Measurements from ENCODE around the gene SRCAP. TPM values are rescaled to one million over a fixed set of nuclear protein-coding genes. Genes with fewer than 3 reads are reported as not detected.
"Not testable (repeated sequence)": the region's sequence is repeated elsewhere in the genome, so short reads cannot be mapped to it uniquely, and the experiment has no call there.

The SRCAP gene
- total RNA-seq, 1 donor from 2014 or later = 17.1 TPM

- DNase-seq = no peak
Observed at GRCh38 chr16:30699615-30700099, 686 bp downstream of the SRCAP start.

DNA sequence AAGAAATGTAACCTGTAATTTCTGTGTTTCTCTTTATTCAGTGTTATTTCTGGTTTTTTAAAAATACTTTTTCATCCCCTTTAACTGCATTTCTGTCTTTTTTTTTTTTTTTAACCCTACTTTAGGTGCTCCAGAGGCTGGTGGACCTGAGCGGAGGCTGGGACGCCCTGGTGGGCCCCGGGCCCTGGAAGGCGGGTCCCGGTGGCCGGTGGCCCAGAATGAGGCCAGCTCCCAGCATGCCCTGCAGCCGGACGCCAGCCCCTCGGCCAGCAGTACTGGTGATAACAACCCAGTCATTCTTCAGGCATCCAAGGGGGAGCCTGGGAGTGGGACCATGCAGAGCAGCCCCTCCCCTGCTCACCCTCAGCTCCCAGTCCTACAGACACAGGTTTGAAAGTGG lies 1.5 kb downstream of the SRCAP start:
- DNase-seq = no peak

- no peak for DNase-seq
Observed at GRCh38 chr16:30700971-30701370, 2.0 kb downstream of the SRCAP start.

DNA sequence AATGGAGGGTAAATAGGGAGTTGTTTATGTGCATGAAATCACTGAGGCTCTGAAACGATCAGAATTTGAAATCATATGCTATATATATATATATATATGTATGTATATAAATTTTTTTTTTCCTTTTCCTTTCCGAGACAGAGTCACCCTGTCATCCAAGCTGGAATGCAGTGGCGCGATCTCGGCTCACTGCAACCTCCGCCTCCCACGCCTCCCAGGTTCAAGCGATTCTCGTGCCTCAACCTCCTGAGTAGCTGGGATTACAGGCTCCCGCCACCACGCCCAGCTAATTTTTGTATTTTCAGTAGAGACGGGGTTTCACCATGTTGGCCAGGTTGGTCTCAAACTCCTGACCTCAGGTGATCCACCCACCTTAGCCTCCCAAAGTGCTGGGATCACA lies 4.1 kb downstream of the SRCAP start:
- not testable (repeated sequence) for DNase-seq

- no peak for DNase-seq
Observed at GRCh38 chr16:30703971-30704370, 5.0 kb downstream of the SRCAP start.

- no peak for DNase-seq
Observed at GRCh38 chr16:30706046-30706445, 7.1 kb downstream of the SRCAP start.

GRCh38 chr16:30710971-30711370 lies 12.0 kb downstream of the SRCAP start:
- DNase-seq = no peak

DNA sequence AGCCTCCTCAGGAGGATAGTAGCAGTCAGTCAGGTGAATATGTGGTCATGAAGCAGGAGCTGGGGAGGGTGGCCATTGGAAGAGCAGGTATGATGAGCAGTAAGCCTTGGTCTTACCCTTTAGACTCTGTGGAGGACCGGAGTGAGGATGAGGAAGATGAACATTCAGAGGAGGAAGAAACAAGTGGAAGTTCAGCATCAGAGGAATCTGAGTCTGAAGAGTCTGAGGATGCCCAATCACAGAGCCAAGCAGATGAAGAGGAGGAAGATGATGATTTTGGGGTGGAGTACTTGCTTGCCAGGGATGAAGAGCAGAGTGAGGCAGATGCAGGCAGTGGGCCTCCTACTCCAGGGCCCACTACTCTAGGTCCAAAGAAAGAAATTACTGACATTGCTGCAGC lies 12.7 kb downstream of the SRCAP start:
- no peak for DNase-seq

- DNase-seq = no peak
Observed at GRCh38 chr16:30715750-30716445, 16.9 kb downstream of the SRCAP start.

GRCh38 chr16:30720086-30720485 lies 21.1 kb downstream of the SRCAP start:
- DNase-seq = no peak

DNA sequence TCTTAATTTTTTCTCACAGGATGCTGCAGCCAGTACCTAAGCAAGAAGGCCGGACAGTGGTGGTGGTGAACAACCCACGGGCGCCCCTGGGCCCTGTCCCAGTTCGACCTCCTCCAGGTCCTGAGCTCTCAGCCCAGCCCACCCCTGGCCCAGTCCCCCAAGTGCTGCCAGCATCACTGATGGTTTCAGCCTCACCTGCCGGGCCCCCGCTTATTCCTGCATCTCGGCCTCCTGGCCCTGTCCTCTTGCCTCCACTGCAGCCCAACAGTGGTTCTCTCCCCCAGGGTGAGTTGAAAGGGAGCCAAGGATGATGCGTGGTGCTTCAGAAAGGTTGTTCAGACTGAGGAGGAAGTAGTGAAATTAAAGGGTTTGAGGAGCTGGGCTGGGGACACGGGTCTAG lies 21.7 kb downstream of the SRCAP start:
- no peak for DNase-seq

DNA sequence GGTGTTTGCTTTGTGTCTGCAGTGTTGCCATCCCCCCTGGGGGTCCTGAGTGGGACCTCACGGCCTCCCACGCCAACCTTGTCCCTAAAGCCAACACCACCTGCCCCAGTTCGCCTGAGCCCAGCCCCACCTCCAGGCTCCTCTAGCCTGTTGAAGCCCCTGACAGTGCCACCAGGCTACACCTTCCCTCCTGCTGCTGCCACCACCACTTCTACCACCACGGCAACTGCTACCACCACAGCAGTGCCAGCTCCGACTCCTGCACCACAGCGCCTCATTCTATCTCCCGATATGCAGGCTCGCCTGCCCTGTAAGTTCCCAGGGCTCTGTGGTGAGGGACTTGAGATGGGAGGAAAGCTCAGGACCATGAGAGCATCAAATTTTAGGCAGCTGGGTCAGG lies 22.2 kb downstream of the SRCAP start:
- no peak for DNase-seq

DNA sequence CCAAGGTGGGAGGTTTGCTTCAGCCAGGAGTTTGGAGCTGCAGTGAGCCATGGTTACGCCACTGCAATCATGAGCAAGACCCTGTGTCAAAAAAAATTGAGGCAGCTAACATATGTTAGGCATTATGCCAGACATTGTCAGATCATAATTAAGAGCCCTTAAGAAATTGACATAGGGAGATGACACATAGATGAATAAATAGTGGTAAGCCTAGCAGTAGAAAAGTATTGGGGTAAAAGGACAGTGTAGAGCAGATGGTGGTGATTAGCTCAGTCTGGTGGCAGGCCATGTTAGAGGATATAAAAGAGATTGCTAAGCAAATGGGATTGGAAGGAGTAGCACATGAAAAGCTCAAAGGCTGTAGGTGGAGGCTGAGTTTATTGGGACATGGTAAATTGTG lies 22.6 kb downstream of the SRCAP start:
- peak; percentile 45 for DNase-seq

DNA sequence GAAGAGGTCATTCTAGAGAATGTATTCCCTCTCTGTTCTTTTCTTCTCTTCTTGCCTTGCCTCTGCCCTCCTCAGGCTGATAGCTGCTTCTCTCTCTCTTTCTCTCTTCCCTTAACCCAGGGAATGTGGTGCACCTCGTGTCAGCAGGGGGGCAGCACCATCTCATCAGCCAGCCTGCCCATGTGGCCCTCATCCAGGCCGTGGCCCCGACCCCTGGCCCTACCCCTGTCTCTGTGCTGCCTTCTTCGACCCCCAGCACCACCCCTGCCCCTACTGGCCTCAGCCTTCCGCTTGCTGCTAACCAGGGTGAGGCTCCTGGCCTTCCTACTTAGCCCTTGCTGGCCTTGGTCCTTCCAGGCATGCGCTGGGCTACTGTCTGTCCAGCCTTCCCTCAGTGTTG lies 23.5 kb downstream of the SRCAP start:
- DNase-seq = no peak

DNA sequence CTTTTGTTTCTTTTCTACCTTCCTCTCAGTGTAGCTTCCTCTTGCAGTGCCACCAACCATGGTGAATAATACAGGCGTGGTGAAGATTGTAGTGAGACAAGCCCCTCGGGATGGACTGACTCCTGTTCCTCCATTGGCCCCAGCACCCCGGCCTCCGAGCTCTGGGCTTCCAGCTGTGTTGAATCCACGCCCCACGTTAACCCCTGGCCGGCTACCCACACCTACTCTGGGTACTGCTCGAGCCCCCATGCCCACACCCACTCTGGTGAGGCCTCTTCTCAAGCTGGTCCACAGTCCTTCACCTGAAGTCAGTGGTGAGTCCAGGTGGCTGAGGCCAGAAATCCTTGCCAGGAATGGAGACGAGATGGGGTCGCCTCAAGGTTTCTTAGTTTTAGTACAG lies 23.9 kb downstream of the SRCAP start:
- no peak for DNase-seq

- DNase-seq = no peak
Observed at GRCh38 chr16:30723725-30724355, 24.9 kb downstream of the SRCAP start.

DNA sequence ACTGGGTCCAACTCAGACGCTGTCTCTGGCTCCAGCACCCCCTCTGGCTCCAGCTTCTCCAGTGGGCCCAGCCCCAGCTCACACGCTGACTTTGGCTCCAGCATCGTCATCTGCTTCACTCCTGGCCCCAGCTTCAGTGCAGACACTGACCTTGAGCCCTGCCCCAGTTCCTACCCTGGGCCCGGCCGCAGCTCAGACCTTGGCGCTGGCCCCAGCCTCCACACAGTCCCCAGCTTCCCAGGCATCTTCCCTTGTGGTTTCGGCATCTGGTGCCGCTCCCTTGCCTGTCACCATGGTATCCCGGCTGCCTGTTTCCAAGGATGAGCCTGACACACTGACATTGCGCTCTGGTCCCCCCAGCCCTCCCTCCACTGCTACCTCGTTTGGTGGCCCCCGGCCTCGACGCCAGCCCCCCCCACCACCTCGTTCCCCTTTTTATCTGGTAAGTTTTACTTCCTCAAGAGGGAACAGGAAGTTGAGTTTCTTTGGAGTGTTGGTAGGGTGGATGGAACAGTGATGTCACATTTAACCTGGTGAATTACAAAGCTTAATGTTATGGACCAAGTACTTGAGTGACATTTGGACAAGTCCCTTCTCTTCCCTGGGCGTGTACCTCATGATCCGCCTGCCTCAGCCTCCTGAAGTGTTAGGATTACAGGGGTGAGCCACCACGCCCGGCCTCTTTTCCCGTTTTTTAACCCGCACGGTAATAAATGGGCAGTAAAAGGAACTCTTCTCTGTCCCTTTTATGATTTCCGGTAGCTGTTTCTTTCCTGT lies 25.9 kb downstream of the SRCAP start:
- DNase-seq = no peak

DNA sequence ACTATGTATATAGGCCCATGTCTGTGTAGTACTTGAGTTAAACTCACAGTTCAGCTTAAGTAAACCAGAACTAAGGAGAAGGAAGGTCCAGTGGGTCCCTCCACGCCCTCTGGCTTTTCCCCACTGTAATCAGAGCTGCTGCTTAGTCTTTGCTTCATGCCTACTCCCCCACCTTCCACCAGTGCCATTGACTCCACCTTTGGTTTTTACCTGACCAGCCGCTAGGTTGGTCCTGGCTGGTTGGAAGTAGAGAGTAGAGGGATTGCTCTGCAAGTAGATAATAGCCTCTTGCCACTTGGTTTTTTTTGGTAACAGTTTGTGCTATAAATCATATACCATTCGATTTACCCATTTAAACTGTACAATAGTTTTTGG lies 26.4 kb downstream of the SRCAP start:
- DNase-seq = no peak

GRCh38 chr16:30728321-30728720 lies 29.4 kb downstream of the SRCAP start:
- no peak for DNase-seq

- no peak for DNase-seq
Observed at GRCh38 chr16:30728899-30729672, 30.1 kb downstream of the SRCAP start.

DNA sequence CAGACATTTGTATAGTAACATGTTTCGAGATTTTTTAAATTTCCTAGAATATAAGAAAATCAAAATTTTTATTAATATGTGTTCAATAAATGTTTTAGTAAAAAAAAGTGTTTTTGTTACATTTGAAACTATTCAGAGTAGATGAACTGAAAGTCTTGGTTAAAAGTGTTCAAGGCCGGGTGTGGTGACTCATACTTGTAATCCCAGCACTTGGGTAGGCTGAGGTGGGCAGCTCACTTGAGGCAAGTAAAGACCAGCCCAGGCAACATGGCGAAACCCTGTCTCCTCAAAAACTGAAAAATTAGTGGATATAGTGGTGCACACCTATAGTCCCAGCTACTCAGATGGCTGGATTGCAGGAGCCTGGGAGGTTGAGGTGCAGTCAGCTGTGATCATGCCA lies 32.4 kb downstream of the SRCAP start:
- DNase-seq = no peak

DNA sequence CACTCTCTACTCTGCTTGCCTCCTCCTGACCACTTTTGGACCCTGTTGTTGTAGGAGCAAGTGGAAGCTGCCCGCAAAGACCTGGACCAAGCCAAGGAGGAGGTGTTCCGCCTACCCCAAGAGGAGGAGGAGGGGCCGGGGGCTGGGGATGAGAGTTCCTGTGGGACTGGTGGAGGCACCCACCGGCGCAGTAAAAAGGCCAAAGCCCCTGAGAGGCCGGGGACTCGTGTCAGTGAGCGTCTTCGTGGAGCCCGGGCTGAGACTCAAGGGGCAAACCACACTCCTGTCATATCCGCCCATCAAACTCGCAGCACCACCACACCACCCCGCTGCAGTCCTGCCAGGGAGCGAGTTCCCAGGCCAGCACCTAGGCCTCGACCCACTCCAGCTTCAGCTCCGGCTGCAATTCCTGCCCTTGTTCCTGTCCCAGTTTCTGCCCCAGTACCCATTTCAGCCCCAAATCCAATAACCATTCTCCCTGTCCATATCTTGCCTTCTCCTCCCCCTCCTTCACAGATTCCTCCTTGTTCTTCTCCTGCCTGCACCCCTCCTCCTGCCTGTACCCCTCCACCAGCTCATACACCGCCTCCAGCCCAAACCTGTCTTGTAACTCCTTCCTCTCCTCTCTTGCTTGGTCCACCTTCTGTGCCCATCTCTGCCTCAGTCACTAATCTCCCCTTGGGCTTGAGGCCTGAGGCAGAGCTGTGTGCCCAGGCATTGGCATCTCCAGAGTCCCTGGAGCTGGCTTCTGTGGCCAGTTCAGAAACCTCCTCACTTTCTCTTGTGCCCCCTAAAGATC lies 38.2 kb downstream of the SRCAP start:
- DNase-seq = no peak
